AG20443 (cell line): ENCODE results near the gene HMOX2.

Experiments
- DNase-seq: peaks from one replicate; pipeline ENCODE4 v3.0.0; 2012; ENCODE audit warnings: low spot score, mixed read lengths

HMOX2 gene, protein sequence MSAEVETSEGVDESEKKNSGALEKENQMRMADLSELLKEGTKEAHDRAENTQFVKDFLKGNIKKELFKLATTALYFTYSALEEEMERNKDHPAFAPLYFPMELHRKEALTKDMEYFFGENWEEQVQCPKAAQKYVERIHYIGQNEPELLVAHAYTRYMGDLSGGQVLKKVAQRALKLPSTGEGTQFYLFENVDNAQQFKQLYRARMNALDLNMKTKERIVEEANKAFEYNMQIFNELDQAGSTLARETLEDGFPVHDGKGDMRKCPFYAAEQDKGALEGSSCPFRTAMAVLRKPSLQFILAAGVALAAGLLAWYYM

DNA sequence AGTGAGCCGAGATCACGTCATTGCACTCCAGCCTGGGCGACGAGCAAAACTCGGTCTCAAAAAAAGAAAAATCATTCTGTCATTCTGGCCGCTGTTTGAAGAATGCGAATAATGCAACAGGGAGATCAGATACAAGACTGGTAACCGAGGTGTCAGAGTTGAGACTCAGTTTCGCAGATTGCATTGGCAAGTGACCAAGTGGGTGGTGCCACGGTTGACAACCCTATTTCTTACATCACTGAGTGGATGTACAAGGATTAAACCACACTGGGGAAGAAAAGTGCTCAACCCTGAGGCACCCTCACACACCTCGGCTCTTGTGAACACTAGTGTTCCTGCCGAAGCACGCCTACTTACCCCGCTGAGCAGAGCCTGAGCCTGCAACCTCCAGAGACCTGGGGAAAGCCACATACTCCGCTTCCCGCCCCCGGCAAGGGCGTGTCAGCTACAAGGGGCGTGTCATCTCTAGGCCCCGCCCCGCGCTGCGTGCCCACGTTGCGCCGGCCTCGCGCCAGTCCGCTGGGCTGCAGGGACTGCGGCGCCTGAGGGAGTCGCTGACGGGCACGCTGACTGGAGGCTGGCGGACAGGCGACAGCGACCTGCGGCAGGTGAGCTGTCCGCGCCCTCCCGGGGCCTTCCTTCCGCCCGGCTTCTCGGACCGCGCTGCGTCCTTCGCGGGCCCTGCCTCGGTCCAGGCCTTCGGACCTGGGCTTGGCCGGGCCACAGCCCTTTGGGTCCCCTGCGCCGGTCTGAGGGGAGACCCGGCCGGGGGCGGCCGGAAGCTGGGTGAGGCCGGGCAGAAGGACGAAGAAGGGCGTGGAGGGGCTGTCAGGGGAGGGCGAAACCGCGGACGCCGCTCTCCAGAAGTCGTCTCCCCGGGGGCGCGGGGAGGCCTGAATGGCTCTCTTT, at the start of gene HMOX2:
Gene HMOX2 (plus strand): TSS at position 519 of the 909 bp plus-strand sequence. CDS start 29,127 bp downstream, outside the sequence.
- DNase-seq, result peak; percentile 98

DNA sequence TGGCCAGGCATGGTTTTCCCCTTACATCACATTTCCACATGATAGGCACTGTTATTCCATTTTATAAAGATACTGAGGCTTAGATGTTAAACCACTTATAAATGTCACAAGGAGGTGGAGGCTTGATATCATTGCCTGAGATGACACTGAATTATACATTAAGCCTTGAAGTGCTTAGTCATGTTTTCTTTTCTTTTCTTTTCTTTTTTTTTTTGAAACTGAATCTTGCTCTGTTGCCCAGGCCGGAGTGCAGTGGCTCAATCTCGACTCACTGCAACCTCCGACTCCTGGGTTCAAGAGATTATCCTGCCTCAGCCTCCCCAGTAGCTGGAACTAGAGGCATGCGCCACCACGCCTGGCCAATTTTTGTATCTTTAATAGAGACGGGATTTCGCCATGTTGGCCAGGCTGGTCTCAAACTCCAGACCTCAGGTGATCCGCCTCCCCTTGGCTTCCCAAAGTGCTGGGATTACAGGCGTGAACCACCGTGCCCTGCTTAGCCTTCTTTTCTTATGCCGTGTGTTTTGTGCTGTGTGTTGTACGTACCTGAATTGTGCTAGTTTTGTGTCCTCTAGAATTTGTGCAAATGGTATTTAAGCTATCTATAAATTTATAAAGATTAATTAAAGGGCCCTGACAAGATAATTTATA, 49.4 kb upstream of the HMOX2 start:
- DNase-seq, result no peak

DNA sequence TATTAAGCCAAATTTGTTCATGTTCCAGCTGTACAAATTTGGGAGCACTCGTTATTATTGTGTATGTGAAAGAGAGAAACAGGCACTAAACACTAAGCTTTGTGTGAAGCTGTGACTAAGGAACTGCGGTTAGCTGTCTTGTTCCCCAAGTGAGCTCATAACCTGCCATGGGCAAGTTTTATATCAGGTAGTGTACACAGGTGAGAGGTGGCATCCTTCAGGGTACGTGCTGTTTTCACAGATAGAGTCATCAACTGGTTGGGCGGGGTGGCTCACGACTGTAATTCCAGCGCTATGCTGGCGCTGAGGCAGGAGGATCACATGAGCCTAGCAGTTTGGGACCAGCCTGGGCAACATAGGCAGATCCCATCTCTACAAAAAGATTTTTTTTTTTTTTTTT, 47.7 kb upstream of the HMOX2 start:
- DNase-seq, result no peak

DNA sequence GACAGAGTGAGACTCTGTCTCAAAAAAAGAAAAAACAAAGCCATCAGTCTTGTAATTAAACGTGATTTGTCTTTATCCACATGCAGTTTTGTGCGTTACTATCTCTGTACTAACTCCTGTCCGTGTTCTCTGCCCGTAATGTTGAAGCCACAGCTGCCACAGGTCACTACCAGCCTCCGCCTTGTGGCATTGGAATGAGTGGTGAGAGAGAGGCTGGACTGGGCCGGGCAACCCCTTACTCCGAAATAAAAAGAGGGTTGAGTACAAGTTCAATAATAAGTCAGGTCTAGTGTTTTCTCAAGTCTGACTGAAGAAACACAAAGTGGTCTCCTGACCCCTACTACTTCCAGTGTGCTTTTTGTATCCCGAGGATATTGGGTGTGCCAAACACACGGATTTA, 45.2 kb upstream of the HMOX2 start:
- DNase-seq, result no peak

DNA sequence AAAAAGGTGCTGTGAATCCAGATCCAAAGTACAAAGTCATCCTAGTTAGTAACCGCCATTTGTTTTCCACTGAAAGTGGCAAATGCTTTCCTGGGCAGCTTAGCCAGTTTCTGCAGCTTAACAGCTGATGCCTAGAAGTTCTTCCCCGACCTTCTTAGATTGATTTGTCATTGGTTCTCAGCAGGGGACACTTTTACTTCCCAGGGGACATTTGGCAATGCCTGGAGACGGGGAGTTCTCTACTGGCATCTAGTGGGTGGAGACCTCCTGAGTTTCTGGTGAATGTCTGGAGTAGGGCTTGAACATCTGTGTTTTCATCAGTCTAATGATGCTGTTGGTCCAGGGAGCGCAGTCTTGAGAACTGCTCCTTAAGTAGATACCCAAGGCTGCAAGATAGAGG, 43.0 kb upstream of the HMOX2 start:
- no peak for DNase-seq

DNA sequence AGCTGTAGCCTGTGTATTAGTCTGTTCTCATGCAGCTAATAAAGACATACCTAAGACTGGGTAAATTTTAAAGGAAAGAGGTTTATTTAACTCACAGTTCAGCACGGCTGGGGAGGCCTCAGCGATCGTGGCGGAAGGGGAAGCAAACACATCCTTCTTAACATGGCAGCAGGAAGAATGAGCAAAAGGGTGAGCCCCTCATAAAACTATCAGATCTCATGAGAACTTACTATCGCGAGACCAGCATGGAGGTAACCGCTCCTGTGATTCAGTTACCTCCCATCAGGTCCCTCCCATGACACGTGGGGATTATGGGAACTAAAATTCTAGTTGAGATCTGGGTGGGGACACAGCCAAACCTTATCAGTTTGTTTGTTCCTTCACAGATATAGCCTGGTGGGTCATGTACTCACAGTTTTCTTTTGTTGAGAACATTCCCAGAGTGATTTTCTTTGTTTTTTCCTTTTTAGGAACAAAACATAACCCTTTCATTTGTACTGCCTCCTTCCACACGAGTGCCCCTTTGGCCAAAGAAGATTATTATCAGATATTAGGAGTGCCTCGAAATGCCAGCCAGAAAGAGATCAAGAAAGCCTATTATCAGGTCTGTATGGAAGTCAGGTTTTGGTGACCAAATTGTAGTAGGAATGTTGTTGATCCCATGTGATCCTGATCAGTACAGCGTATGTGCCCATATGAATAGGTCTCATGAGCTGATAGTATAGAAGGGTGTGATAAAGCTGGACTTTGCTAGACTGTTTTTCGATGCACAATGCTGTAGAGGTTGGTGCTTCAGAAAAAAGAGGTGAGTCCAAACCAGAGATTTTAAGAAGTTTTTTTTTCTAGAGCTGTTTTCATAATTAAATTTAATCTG, 42.0 kb upstream of the HMOX2 start:
- no peak for DNase-seq

DNA sequence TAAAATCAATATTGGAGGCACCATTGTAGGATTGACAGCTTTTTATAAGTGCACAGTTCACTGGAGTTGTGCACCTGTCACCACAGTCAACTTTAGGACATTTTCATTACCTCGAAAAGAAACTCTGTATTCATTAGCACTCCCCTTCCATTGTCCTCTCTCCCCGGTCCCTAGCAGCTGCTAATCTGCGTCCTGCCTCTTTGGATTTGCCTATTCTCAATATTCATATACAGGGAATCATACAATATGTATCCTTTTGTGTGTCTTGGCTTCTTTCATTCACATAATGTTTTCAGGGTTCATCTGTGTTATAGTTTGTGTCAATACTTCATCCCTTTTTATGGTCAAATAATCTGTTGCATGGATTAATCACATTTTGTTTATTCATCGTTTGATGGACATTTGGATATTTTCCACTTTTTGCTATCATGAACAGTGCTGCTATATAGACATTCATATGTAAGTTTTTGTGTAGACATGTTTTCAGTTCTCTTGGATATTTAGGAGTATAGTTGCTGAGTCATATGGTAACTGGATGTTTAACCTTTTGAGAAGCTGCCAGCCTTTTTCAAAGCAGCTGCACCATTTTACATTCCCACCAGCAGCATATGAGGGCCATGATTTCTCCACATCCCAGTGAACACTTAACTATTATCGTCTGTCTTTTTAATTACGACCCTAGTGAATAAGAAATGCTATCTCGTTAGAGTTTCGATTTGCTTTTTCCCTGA, 40.7 kb upstream of the HMOX2 start:
- no peak for DNase-seq

DNA sequence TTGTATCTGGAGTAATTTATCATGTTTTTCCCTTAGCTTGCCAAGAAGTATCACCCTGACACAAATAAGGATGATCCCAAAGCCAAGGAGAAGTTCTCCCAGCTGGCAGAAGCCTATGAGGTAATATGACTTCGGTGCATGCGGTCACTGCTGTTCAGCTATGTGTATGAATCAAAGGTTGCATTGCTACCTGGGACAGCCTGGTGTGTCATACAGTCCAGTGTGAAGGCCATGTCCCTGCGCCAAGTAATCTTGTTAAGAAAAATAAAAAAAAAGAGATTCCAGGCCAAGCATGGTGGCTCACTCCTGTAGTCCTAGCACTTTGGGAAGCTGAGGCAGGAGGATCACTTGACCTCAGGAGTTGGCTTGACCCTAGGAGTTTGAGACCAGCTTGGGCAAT, 38.8 kb upstream of the HMOX2 start:
- no peak for DNase-seq

DNA sequence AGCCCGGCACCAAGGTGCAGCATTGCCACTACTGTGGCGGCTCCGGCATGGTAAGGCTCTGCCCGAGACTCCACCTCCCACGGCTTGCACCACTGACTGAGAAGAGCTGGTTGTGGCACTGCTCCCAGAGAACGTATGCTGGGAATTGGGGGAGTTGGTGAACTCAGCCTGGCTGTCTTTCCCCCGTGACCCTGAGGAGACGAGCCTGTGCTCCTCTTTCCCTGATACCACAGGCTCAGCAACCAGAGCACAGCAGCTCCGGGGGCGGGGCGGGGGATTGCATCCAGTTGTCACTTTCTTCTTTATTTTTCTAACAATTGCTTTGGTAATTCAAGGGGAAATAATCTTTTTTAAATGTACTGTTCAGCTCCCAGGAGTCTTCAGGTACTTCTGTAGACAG, 33.8 kb upstream of the HMOX2 start:
- DNase-seq, result no peak

DNA sequence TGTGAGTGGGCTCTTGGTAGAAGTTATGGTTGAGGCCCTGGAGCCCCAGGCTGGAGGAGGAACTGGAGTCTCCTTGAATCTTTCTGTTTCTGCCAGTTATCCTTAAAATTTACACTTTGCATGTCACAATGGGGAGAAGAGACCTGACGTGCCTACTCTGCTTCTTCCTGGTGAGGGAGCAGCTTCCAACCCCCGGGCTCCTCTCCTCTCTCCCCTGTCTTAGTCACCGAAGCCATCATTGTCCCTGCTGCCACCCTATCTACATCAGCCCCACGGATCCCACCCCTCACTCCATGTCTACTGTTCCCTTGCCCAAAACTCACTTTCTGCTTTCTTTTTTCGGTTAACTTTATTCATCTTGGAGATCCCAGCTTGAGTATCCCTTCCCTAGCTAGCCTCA, 32.9 kb upstream of the HMOX2 start:
- no peak for DNase-seq

DNA sequence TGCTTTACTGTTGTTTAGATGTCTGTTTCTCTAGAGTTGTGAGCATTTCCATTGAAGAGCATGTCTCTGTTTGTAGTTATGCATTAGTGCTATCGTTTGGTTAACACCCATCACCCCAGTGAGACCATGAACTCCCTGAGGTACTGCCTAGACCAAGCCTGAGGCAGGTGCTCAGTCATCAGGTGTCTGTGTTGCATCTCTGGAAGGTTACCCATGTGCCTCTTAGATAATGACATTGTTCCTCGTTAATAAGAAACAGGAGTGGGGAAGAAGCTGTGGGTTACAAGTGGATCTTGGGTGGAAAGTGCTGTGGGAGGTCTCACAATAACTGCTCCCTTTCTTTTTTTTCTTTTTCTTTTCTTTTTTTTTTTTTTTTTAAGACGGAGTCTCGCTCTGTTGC, 32.2 kb upstream of the HMOX2 start:
- no peak for DNase-seq

DNA sequence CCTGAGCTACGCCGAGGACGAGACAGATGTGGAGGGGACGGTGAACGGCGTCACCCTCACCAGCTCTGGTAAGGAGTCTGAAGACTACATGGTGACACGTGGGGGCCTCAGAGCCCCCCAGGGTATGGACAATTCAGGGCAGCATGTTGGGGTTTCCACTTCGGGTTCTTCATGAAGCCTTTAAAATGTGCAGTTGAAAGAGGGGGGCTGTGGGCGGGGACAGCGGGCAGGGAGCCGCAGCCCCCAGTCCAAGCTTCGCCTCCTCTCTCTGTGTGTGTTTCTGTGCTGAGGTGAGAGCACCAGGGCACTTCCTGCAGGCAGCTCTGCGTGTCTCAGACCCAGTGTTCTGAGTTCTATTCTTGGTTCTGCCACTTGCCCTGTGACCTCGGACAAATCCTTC, 25.8 kb upstream of the HMOX2 start:
- no peak for DNase-seq

DNA sequence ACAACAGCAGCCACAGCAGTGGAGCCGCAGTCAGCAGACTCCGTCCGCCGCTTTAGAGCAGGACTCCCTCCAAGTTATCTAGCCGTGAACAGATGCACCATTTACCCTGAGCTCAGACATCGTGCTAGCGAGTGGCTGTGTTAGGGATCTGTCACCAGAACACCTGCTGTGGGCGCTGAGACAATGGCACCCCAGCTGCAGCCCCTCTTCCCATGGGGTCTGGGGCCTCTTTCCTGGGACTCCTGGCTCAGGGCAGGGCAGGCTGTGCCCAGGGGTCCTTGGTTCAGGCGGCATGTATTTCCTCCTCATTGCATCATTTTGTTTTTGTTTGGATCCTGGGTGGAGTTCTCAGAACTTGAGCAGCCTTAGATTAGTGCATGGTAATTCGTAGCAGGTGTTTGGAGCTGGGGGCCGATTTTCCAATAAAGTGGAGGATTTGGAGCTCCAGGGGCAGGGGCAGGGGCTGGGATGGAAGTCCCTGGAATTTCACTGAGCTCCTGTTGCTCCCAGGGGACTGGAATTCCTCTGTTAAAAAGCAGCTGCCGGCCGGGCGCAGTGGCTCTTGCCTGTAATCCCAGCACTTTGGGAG, 25.2 kb upstream of the HMOX2 start:
- no peak for DNase-seq

DNA sequence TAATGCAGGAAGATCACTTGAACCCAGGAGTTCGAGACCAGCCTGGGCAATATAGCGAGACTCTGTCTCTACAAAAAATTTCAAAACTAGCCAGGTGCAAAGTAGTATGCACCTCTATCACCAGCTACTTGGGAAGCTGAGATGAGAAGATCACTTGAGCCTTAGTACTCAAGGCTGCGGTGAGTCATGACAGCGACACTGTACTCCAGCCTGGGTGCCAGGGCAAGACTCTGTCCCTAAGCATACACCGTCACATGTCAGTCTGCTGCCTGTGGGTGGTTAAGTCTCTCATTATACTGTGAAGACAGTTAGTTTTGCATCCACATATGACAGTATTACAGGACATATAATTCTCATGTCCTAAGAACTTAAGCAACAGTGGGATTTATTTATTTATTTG, 23.5 kb upstream of the HMOX2 start:
- no peak for DNase-seq

DNA sequence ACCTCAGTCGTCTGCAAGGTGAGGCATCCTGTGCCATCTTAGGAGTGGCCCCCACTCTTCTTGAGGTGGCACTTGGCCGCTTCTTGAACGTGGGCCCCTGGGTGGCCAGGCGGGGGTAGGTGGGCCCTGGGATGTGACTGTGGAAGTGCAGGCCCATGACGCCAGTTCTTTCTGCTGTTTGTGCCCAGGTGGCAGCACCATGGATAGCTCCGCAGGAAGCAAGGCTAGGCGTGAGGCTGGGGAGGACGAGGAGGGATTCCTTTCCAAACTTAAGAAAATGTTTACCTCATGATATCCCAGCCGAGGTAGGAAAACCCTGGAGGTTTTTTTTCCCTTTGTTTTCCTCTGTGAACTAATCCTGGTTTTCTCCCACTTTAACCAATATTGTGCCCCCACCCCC, 21.6 kb upstream of the HMOX2 start:
- no peak for DNase-seq

DNA sequence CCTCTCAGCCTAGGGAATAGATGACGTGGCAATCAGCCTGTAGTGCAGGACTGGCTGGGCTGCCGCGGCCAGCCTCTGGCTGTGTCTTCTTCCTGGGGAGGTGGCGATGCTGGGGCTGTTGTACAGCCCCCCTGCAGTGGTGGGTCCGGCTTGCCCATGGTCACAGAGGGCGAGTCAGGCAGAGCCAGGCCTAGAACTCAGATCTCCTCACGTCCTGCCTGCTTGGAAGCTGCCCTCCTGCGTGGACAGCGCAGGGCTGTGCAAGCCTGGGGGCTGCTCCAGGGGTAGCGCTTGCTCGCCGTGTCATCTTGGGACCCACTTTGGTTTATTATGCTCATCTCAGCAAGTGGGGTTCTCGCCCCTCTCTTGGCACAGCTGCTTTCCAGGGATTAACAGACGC, 21.1 kb upstream of the HMOX2 start:
- no peak for DNase-seq

DNA sequence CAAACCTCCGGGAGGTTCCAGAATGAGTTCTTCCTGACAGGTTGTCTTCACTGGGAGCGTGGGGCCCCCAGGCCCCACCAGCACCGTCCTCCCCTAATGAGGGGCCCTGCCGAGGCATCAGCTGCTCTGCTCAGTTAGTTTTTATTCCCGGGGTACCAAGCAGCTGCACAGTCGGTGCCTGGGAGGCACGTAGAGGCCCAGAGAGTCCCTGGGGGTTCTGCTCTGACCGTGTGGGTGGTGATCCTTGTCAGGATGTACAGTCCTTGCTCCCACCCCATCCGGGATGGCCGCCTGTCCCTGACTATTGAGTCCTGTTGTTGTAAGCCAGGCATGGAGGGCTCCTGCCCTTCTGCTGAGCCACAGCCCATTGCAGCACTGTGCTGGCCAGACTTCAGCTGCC, 20.2 kb upstream of the HMOX2 start:
- DNase-seq, result no peak

DNA sequence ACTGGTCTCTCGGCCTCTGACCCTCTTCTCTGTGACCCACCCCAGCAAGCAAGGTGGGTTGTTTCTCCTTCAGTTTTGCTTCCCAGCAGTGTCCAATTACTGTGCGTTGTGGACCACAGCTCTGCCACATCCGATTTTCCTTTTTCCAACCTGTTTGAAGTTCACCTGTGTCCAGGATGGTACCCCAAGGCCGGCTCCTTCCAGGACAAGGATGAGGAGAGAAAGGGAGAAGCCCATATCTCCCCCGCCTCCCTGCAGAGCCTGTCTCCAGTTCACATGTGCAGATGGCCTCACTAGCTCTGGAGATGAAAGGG, 15.3 kb upstream of the HMOX2 start:
- DNase-seq, result no peak

DNA sequence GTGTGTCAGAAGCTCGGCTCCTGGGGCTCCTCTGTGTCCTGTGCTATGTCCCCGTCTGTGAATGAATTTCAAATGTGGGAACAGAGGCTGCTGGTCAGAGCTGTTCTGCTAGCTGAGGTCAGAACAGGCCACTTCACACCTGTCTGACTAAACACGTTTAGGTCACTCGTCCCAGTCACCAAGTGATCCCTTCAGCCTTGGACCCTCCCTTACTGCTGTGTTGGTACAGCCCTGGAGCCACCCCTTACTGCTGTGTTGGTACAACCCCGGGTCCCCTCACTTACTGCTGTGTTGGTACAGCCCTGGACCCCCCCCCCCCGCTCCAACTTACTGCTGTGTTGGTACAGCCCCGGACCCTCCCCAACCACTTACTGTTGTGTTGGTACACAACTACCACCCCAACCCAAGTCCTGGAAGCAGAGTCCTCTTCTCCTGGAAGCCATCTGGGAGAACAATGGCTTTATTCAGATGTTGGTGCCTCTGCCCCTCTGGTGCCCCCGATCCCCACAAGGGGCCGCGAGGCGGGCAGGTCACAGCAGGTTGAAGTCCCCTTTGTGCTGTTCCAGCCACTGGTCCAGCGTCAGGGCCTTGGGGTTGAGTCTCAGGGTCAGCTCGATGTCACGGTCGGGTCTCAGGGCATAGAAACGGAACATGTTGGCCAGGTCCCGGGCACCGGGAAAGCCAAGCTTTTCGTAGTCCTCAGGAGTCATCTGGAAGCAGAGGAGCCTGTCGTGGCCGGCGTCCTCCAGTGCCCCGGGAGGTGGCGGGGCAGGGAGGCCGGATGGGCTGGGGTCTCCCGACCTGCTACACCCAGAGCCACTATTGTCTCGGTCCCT, 14.7 kb upstream of the HMOX2 start:
- DNase-seq, result no peak

DNA sequence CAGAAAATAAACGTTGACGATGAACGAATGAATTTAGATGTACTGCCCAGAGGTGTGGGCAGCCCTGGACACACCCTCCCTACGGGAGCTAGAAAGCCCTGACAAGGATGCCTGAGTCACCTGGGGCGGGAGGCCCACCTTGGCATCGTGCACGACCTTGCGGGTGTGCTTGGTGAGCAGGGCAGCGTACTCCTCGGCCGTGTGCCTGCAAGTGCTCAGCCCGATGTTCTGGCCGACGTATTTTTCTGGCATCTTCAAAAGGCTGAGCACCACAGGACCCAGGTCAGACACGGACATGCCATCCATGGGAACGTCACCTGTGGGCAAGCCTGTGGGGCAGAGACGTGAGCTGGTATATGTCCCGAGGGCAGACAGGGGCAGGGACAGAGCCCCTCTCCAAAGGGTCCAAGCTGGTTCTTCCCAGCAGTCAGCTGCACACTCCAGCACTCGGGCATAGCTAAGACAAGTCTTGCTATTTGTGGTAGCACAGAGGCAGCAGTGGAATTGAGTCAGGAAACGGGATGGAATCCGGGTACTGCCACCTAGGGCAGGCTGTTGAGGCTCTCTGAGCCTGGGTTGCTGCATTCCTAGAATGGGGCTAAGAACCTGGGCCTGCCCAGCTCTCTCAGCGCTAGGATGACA, 12.6 kb upstream of the HMOX2 start:
- DNase-seq, result no peak
